ENCODE measurements around the gene MTCH1. TPM values are rescaled to one million over a fixed set of nuclear protein-coding genes. Genes with fewer than 3 reads are reported as not detected.
A peak's percentile ranks its signal among the peaks of the same experiment; 100 is the strongest.

Gene MTCH1
- total RNA-seq, 1 experiment from 2014 or later = 161 TPM

DNA sequence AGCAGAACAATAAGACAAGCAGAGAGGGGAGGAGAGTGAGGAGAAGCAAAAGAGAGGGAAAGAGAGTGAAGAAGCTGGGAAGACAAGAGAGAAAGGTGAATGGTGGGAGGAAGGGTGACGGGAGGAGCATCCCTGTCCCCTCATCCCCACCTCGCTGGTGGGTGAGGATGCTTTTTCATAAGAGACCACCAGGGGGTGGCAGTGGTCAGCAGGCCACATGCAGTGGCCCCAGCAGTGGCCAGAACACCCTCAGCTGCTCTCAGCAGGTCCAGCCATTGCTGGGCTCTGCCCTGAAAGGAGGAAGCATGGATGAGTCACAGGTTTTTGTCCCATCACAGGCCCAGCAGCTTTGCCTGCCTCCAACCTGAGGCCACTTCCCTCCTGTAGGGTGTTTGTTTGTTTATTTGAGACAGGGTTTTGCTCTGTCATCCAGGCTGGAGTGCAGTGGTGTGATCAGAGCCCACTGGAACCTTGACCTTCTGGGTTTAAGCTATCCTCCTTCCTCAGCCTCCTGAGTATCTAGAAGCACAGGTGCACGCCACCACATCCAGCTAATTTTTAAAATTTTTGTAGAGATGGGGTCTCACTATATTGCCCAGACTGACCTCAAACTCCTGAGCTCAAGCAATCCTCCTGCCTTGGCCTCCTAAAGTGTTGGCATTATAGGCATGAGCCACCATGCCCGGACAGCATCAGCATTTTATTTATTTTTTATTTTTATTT lies 43.4 kb upstream of the MTCH1 start:
- H3K9me3 ChIP-seq (ENCODE audit: control insufficient read depth in 1 of 2, insufficient read depth in 1 of 2, low read depth in 1 of 2, low read length in 2 of 2) = peaks cover 0 to 6% of the 10 kb centered on the region in 2 experiments; a peak in 1 of 4 replicates
- H3K4me1 ChIP-seq (ENCODE audit: control insufficient read depth in 1 of 2, insufficient read depth in 2 of 2, low read length in 2 of 2) = peaks cover 16 to 40% of the 10 kb centered on the region in 2 experiments
- H3K4me3 ChIP-seq (replicated peaks in 1 of 2; ENCODE audit: low read depth in 1 of 2, low read length in 2 of 2) = no peak overlapping the region
- CTCF ChIA-PET = interaction anchor here (1.2 to 13.9 kb wide), 9 partner anchors 8 to 180 kb away, joined by 3 to 331 read pairs (median 8); partner anchors contain the start of gene PIM1
- no peaks in the 10 kb centered on the region for H3K27me3 ChIP-seq (ENCODE audit: insufficient read depth, low read length)
- RAD21 ChIA-PET (ENCODE audit: low non-redundant PET in 1 of 2, low total read pairs in 2 of 2, uncharacterized antibody in 2 of 2, unreplicated experiment in 2 of 2) = interaction anchor here in 1 of 2 experiments (1.3 to 1.6 kb wide), 2 partner anchors 143 to 181 kb away, joined by 5 read pairs; no protein-coding TSS in a partner anchor
- TF ChIP-seq, protein P1, sequence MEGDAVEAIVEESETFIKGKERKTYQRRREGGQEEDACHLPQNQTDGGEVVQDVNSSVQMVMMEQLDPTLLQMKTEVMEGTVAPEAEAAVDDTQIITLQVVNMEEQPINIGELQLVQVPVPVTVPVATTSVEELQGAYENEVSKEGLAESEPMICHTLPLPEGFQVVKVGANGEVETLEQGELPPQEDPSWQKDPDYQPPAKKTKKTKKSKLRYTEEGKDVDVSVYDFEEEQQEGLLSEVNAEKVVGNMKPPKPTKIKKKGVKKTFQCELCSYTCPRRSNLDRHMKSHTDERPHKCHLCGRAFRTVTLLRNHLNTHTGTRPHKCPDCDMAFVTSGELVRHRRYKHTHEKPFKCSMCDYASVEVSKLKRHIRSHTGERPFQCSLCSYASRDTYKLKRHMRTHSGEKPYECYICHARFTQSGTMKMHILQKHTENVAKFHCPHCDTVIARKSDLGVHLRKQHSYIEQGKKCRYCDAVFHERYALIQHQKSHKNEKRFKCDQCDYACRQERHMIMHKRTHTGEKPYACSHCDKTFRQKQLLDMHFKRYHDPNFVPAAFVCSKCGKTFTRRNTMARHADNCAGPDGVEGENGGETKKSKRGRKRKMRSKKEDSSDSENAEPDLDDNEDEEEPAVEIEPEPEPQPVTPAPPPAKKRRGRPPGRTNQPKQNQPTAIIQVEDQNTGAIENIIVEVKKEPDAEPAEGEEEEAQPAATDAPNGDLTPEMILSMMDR (IDR thresholded peaks at IDR 0.05 in 2 of 3, conservative IDR thresholded peaks at IDR 0.05 in 1 of 3; ENCODE audit: borderline replicate concordance in 1 of 3, insufficient read depth in 1 of 3, low read depth in 2 of 3, low read length in 2 of 3) = peak in 2 of 3 experiments; percentile 70 to 80; a peak in 4 of 6 replicates
- TF ChIP-seq EGR1 (IDR thresholded peaks at IDR 0.05; ENCODE audit: low read depth) = no peak
- ATAC-seq (peak; percentile 74), DNase-seq (ENCODE audit: low read depth, low spot score) (peak; percentile 79)
- no peaks in the 10 kb centered on the region for H3K36me3 ChIP-seq (ENCODE audit: control insufficient read depth in 1 of 2, insufficient read depth in 2 of 2, low read length in 2 of 2)
- H2AFZ ChIP-seq (ENCODE audit: low read depth, low read length, poor library complexity, severe bottlenecking) = peak overlapping the region; percentile 67
- intact Hi-C loops (cut with micrococcal nuclease) = no loop called here
- no peaks in the 10 kb centered on the region for H3K9me2 ChIP-seq (ENCODE audit: insufficient read depth)
- peak overlapping the region; percentile 46 for H3K4me2 ChIP-seq (ENCODE audit: low read length)
- no peaks in the 10 kb centered on the region for H4K20me1 ChIP-seq (ENCODE audit: insufficient read depth)
- no peaks in the 10 kb centered on the region for H3K79me2 ChIP-seq (ENCODE audit: insufficient read depth, low read length)
- no TSS peak for BruUV-seq (replicated peaks)
- POLR2A ChIA-PET = interaction anchor here (0.6 to 1.2 kb wide), 3 partner anchors 179 to 193 kb away, joined by 3 to 4 read pairs (median 3); no protein-coding TSS in a partner anchor
- no peak overlapping the region for H3K27ac ChIP-seq (ENCODE audit: low read depth, low read length)
- peak overlapping the region; percentile 13; the same call in 1 of the 2 replicates for H3K9ac ChIP-seq (ENCODE audit: low read length)

DNA sequence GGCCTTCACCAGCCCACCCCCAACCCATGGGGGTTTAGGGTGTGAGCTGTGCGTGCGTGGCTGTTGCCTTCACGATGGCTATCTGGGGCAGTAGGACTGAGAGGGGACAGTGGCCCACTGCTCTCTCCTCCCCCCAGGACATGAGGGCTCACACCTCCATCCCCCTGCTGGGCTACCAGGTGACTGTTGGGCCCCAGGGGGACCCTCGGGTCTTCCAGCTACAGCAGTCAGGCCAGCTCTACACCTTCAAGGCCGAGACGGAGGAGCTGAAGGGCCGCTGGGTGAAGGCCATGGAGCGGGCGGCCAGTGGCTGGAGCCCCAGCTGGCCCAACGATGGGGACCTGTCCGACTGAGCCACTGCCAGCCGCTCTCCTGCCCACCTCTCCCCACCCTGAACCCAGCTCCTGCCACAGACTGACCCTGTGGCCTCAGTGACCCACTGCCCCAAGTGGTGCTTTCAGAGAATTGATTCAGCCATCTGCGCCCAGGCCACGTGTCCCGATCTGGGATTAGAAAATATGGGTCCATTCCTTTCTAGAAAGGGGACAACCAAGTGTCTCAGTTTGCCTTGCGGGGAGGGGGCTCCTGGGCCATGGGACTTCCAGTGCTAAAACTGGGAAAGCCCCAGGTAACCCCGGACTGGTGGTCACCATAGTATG lies 41.9 kb upstream of the MTCH1 start:
- Histone ChIP-seq H3K9ac (ENCODE audit: low read length) (no peak overlapping the region), H2AFZ (ENCODE audit: low read depth, low read length, poor library complexity, severe bottlenecking) (no peak overlapping the region), H3K4me1 (ENCODE audit: control insufficient read depth in 1 of 2, insufficient read depth in 2 of 2, low read length in 2 of 2) (peaks cover 31 to 46% of the 10 kb centered on the region in 2 experiments), H3K79me2 (ENCODE audit: insufficient read depth, low read length) (no peaks in the 10 kb centered on the region), H3K27me3 (ENCODE audit: insufficient read depth, low read length) (no peaks in the 10 kb centered on the region), H3K27ac (ENCODE audit: low read depth, low read length) (no peak overlapping the region), H3K9me3 (ENCODE audit: control insufficient read depth in 1 of 2, insufficient read depth in 1 of 2, low read depth in 1 of 2, low read length in 2 of 2) (peaks cover 0 to 6% of the 10 kb centered on the region in 2 experiments; a peak in 1 of 4 replicates), H3K4me2 (ENCODE audit: low read length) (no peak overlapping the region), H3K9me2 (ENCODE audit: insufficient read depth) (no peaks in the 10 kb centered on the region), H3K4me3 (replicated peaks in 1 of 2; ENCODE audit: low read depth in 1 of 2, low read length in 2 of 2) (no peak overlapping the region), H4K20me1 (ENCODE audit: insufficient read depth) (no peaks in the 10 kb centered on the region), H3K36me3 (ENCODE audit: control insufficient read depth in 1 of 2, insufficient read depth in 2 of 2, low read length in 2 of 2) (no peaks in the 10 kb centered on the region)
- ChIA-PET CTCF (interaction anchor here (1.0 to 13.9 kb wide), 7 partner anchors 9 to 182 kb away, joined by 3 to 331 read pairs (median 13); partner anchors contain the start of gene PIM1), RAD21 (ENCODE audit: low non-redundant PET in 1 of 2, low total read pairs in 2 of 2, uncharacterized antibody in 2 of 2, unreplicated experiment in 2 of 2) (interaction anchor here in 1 of 2 experiments (0.6 kb wide), 2 partner anchors 79 to 150 kb away, joined by 5 read pairs; no protein-coding TSS in a partner anchor), POLR2A (no interaction called here)
- ATAC-seq = no peak
- intact Hi-C loops (cut with micrococcal nuclease) = no loop called here
- no TSS peak for BruUV-seq (replicated peaks)
- no peak for DNase-seq (ENCODE audit: low read depth, low spot score)
- no peak for TF ChIP-seq JUND (IDR thresholded peaks at IDR 0.05)
- no peak for TF ChIP-seq YY1 (IDR thresholded peaks at IDR 0.05; ENCODE audit: extremely low read depth, insufficient replicate concordance, low read depth, low read length)
- TF ChIP-seq, protein P1 (IDR thresholded peaks at IDR 0.05 in 2 of 3, conservative IDR thresholded peaks at IDR 0.05 in 1 of 3; ENCODE audit: borderline replicate concordance in 1 of 3, insufficient read depth in 1 of 3, low read depth in 2 of 3, low read length in 2 of 3) = no peak
- TF ChIP-seq, protein P2, sequence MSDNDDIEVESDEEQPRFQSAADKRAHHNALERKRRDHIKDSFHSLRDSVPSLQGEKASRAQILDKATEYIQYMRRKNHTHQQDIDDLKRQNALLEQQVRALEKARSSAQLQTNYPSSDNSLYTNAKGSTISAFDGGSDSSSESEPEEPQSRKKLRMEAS (IDR thresholded peaks at IDR 0.05) = no peak
- no peak for TF ChIP-seq ELF1 (IDR thresholded peaks at IDR 0.05; ENCODE audit: borderline replicate concordance, low read depth)
- no peak for TF ChIP-seq TCF7L2 (IDR thresholded peaks at IDR 0.05; ENCODE audit: borderline replicate concordance, extremely low read depth, insufficient read depth, insufficient read length)
- TF ChIP-seq ZNF274 (IDR thresholded peaks at IDR 0.05; ENCODE audit: low read depth, low read length) = no peak
- no peak for TF ChIP-seq POLR2A (IDR thresholded peaks at IDR 0.05; ENCODE audit: borderline replicate concordance, extremely low read depth, insufficient read depth, insufficient read length)
- TF ChIP-seq CBX3 (IDR thresholded peaks at IDR 0.05; ENCODE audit: low read depth) = no peak
- no peak for TF ChIP-seq SIN3A (IDR thresholded peaks at IDR 0.05; ENCODE audit: low read depth)

Measured in HCT116 (cell line).